ENCODE results near the gene KIF20B. TPM values are rescaled to one million over a fixed set of nuclear protein-coding genes. Genes with fewer than 3 reads are reported as not detected.

Gene KIF20B
- total RNA-seq, 2 donors from 2014 or later, result 0.99 to 2.1 TPM

DNA sequence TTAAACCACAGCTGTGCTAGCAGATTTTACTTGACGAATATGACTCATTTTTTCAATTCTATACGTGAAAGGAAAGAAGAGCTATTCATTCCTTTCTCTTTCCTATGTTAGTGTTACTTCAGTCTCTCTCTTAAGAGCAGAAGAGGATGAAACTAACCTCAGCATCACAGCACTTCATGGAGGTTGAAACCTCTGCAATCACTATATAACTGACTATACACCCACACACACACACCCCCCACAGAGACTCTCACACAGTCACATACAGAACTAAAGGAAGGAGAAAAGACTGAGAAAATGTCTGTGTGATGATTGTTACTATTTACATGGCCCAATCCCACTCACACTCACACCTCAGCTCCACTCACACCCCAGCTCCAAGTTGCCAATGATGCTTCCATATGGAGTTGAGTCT is 104.2 kb downstream of the KIF20B start:
- Histone ChIP-seq H3K9me3 (no peaks in the 10 kb centered on the region), H3K36me3 (replicated peaks in 1 of 2; ENCODE audit: insufficient read depth in 1 of 2, low read depth in 2 of 2) (no peaks in the 10 kb centered on the region), H3K27ac (no peak overlapping the region), H3K27me3 (no peaks in the 10 kb centered on the region), H3K4me3 (no peak overlapping the region), H3K4me1 (no peaks in the 10 kb centered on the region)
- DNase-seq (no peak), ATAC-seq (no peak)
- intact Hi-C loops (cut with DNase I), result no loop called here
- WGBS, 2 donors, result 38 to 50% methylated on average over 2 of the region's 2 CpGs
- TF ChIP-seq, protein P1, sequence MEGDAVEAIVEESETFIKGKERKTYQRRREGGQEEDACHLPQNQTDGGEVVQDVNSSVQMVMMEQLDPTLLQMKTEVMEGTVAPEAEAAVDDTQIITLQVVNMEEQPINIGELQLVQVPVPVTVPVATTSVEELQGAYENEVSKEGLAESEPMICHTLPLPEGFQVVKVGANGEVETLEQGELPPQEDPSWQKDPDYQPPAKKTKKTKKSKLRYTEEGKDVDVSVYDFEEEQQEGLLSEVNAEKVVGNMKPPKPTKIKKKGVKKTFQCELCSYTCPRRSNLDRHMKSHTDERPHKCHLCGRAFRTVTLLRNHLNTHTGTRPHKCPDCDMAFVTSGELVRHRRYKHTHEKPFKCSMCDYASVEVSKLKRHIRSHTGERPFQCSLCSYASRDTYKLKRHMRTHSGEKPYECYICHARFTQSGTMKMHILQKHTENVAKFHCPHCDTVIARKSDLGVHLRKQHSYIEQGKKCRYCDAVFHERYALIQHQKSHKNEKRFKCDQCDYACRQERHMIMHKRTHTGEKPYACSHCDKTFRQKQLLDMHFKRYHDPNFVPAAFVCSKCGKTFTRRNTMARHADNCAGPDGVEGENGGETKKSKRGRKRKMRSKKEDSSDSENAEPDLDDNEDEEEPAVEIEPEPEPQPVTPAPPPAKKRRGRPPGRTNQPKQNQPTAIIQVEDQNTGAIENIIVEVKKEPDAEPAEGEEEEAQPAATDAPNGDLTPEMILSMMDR (IDR thresholded peaks at IDR 0.05), result no peak
- TF ChIP-seq POLR2A (IDR thresholded peaks at IDR 0.05), result no peak

- ATAC-seq, result no peak
- 56 to 57% methylated on average over 2 of the region's 2 CpGs for WGBS, 2 donors
Measured at GRCh38 chr10:89808842-89809241, 107.5 kb downstream of the KIF20B start.

DNA sequence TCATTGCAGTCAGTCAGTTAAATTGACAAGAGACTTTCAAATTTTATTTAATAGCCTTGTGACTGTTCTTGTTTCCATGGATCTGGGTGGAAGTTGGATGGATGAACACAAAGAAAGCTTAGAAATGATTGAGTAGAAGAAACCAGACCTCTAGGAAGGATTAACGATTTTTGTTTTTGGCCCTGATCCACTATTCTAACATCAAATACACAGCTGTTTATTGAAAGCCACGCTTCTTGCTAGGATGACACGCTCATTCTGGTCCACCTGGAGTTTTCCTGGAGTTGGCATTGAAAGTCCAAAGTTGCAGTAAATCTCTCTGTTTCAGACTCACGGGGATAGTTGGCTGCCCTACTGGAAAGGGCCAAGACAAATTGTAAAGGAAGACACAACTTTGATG is 108.4 kb downstream of the KIF20B start:
- intact Hi-C loops (cut with DNase I), result no loop called here
- no peak overlapping the region for H3K27ac ChIP-seq
- 59 to 61% methylated on average over 4 of the region's 4 CpGs for WGBS, 2 donors
- H3K4me3 ChIP-seq, result no peak overlapping the region
- no peaks in the 10 kb centered on the region for H3K4me1 ChIP-seq
- H3K27me3 ChIP-seq, result no peaks in the 10 kb centered on the region
- ATAC-seq, result no peak
- no peak for TF ChIP-seq POLR2A (IDR thresholded peaks at IDR 0.05)
- TF ChIP-seq, protein P1 (IDR thresholded peaks at IDR 0.05), result no peak
- no peaks in the 10 kb centered on the region for H3K36me3 ChIP-seq (replicated peaks in 1 of 2; ENCODE audit: insufficient read depth in 1 of 2, low read depth in 2 of 2)
- no peaks in the 10 kb centered on the region for H3K9me3 ChIP-seq
- no peak for DNase-seq

More at GRCh38 chr10:89808842-89809241, 107.5 kb downstream of the KIF20B start:
- no peaks in the 10 kb centered on the region for H3K4me1 ChIP-seq
- no peak overlapping the region for H3K27ac ChIP-seq
- no peak overlapping the region for H3K4me3 ChIP-seq
- no peaks in the 10 kb centered on the region for H3K9me3 ChIP-seq
- H3K27me3 ChIP-seq, result no peaks in the 10 kb centered on the region
- no peak for TF ChIP-seq POLR2A (IDR thresholded peaks at IDR 0.05)
- TF ChIP-seq, protein P1 (IDR thresholded peaks at IDR 0.05), result no peak
- intact Hi-C loops (cut with DNase I), result no loop called here
- no peaks in the 10 kb centered on the region for H3K36me3 ChIP-seq (replicated peaks in 1 of 2; ENCODE audit: insufficient read depth in 1 of 2, low read depth in 2 of 2)
- no peak for DNase-seq

GRCh38 chr10:89810908-89811525 is 109.6 kb downstream of the KIF20B start:
- 78 to 79% methylated on average over 4 of the region's 4 CpGs for WGBS, 2 donors
- H3K4me3 ChIP-seq, result no peak overlapping the region
- TF ChIP-seq, protein P1 (IDR thresholded peaks at IDR 0.05), result no peak
- TF ChIP-seq POLR2A (IDR thresholded peaks at IDR 0.05), result no peak
- no peaks in the 10 kb centered on the region for H3K27me3 ChIP-seq
- H3K36me3 ChIP-seq (replicated peaks in 1 of 2; ENCODE audit: insufficient read depth in 1 of 2, low read depth in 2 of 2), result no peaks in the 10 kb centered on the region
- DNase-seq (no peak), ATAC-seq (no peak)
- H3K27ac ChIP-seq, result no peak overlapping the region
- H3K9me3 ChIP-seq, result no peaks in the 10 kb centered on the region
- intact Hi-C loops (cut with DNase I), result no loop called here
- H3K4me1 ChIP-seq, result no peaks in the 10 kb centered on the region

DNA sequence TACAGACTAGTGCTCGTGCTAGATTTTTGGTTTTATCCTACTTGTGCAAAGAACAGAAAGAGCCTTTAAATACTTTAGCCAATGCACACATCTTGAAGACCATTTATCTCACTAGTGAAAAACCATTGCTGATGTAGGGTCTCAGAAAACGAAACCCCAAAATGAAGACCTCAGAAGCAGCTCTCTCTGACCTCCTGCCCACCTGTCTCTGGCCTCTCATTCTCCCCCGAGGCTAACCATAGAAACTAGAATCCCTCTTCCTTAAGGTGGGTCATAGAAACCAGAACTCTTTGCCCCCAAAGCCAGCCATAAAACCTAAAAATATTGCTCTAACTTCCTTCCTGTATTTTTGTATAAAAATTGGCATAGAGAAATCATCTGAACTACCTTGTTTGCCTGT is 112.2 kb downstream of the KIF20B start:
- no peak for DNase-seq
- TF ChIP-seq POLR2A (IDR thresholded peaks at IDR 0.05), result no peak
- TF ChIP-seq, protein P1 (IDR thresholded peaks at IDR 0.05), result no peak
- Histone ChIP-seq H3K9me3 (no peaks in the 10 kb centered on the region), H3K4me3 (no peak overlapping the region), H3K27ac (no peak overlapping the region), H3K4me1 (no peaks in the 10 kb centered on the region), H3K36me3 (replicated peaks in 1 of 2; ENCODE audit: insufficient read depth in 1 of 2, low read depth in 2 of 2) (no peaks in the 10 kb centered on the region), H3K27me3 (no peaks in the 10 kb centered on the region)
- 40 to 52% methylated on average over 3 of the region's 3 CpGs for WGBS, 2 donors
- intact Hi-C loops (cut with DNase I), result no loop called here
- ATAC-seq, result no peak
